OCI-LY7 (cell line): ENCODE results near the gene LBR.

ENCODE experiments used
- CTCF ChIP-seq: fragments of 200-600 bp; sonication (generic); conservative IDR thresholded peaks from 2 replicates; pipeline ENCODE4 v1.5.1; 2014; ENCODE audit warnings: mild to moderate bottlenecking, antibody characterized with exemption, low read length, moderate library complexity, mixed read lengths
- EZH2phosphoT487 ChIP-seq: fragments of 200-600 bp; sonication (generic); IDR thresholded peaks from 2 replicates; pipeline ENCODE4 v1.6.1; 2018; ENCODE audit warnings: low read depth, borderline replicate concordance, mild to moderate bottlenecking, mixed run types, antibody characterized with exemption, low read length, moderate library complexity, mixed read lengths

- TF ChIP-seq EZH2phosphoT487 (no peak), CTCF (no peak)
Observed at GRCh38 chr1:225451840-225452515, 24.1 kb upstream of the LBR start.
